B cell (primary cell): ENCODE measurements around the gene PHLDB2. TPM values are rescaled to one million over a fixed set of nuclear protein-coding genes. Genes with fewer than 3 reads are reported as not detected.

ENCODE experiments used
- ATAC-seq: fragments of 200-7000 bp; cut with Tn5 transposase; one replicate; pipeline ENCODE4 v1.10.0; 2021; ENCODE audit warnings: low read depth, mild to moderate bottlenecking, moderate number of reproducible peaks, moderate library complexity
- CTCF ChIA-PET: fragments of 350-600 bp; sonication (Branson Sonifier 250); formaldehyde crosslinking; loops from one replicate; lab custom pipeline; 2021; ENCODE audit warnings: antibody characterized with exemption, inconsistent platforms; lab: Charles Lee
- POLR2A ChIA-PET: fragments of 350-600 bp; sonication (Branson Sonifier 250); formaldehyde crosslinking; loops from one replicate; lab custom pipeline; 2021; ENCODE audit warnings: antibody characterized with exemption; lab: Charles Lee
- DNase-seq: peaks from one replicate; pipeline ENCODE4 v3.0.0; 2013
- H2AFZ ChIP-seq: 2 replicates; pipeline ENCODE4 v1.6.1; 2012; ENCODE audit warnings: mild to moderate bottlenecking, low read depth, low read length; ENCODE audit not compliant: insufficient read depth, poor library complexity, severe bottlenecking
- H3K27ac ChIP-seq, 2 donors: 1 replicate in 1 of 2; 2 replicates in 1 of 2; pipeline ENCODE4 v1.5.1; 2012 to 2013; ENCODE audit warnings: low read length in 2 of 2, mild to moderate bottlenecking in 2 of 2, moderate library complexity in 1 of 2
- H3K27me3 ChIP-seq, 4 experiments: fragments of 200-600 bp in 1 of 4; sonication (generic) in 1 of 4; replicated peaks in 1 of 4; 1 replicate in 2 of 4; 2 replicates in 2 of 4; pipeline versions ENCODE4 v1.6.1 to v1.7.0; 2013 to 2016; ENCODE audit warnings: low read length in 3 of 4, mild to moderate bottlenecking in 2 of 4, mixed read lengths in 1 of 4, moderate library complexity in 1 of 4; ENCODE audit not compliant: insufficient read depth in 4 of 4, control insufficient read depth in 3 of 4; ENCODE audit errors: control extremely low read depth in 1 of 4
- H3K36me3 ChIP-seq, 2 experiments: replicated peaks in 1 of 2; 1 replicate in 1 of 2; 2 replicates in 1 of 2; pipeline versions ENCODE4 v1.6.1 to v1.7.1; 2013; ENCODE audit warnings: low read length in 1 of 2; ENCODE audit not compliant: insufficient read depth in 2 of 2, control insufficient read depth in 1 of 2; ENCODE audit errors: control extremely low read depth in 1 of 2, extremely low read depth in 1 of 2
- H3K4me1 ChIP-seq, 2 donors: fragments of 200-600 bp in 1 of 2; sonication (generic) in 1 of 2; 1 replicate in 1 of 2; 2 replicates in 1 of 2; pipeline versions ENCODE4 v1.5.1 to v1.6.1; 2013 to 2017; ENCODE audit warnings: low read length in 2 of 2; ENCODE audit not compliant: control insufficient read depth in 2 of 2, insufficient read depth in 2 of 2
- H3K4me2 ChIP-seq: replicated peaks from 2 replicates; pipeline ENCODE3; 2012; ENCODE audit warnings: mild to moderate bottlenecking, low read depth, low read length; ENCODE audit not compliant: poor library complexity, severe bottlenecking
- H3K4me3 ChIP-seq, 5 experiments: fragments of 200-600 bp in 1 of 5; sonication (generic) in 1 of 5; 1 replicate in 3 of 5; 2 replicates in 2 of 5; pipeline versions ENCODE4 v1.5.1 to v1.7.0; 2011 to 2016; ENCODE audit warnings: low read length in 4 of 5, mild to moderate bottlenecking in 4 of 5, low read depth in 2 of 5, control low read depth in 1 of 5, moderate library complexity in 1 of 5; ENCODE audit not compliant: insufficient read depth in 1 of 5; ENCODE audit errors: control extremely low read depth in 1 of 5, extremely low read depth in 1 of 5
- H3K79me2 ChIP-seq: fragments of 200-600 bp; sonication (generic); one replicate; pipeline ENCODE4 v1.6.0; 2016; ENCODE audit warnings: low read length; ENCODE audit not compliant: control insufficient read depth, insufficient read depth
- H3K9ac ChIP-seq: fragments of 200-600 bp; sonication (generic); 2 replicates; pipeline ENCODE4 v1.6.1; 2017; ENCODE audit warnings: mild to moderate bottlenecking, low read length, moderate library complexity
- H3K9me3 ChIP-seq, 3 donors: one replicate each; pipeline versions ENCODE4 v1.6.1 to v1.7.1; 2013; ENCODE audit warnings: low read length in 2 of 3; ENCODE audit not compliant: control insufficient read depth in 2 of 3, insufficient read depth in 1 of 3; ENCODE audit errors: control extremely low read depth in 1 of 3
- H4K20me1 ChIP-seq: 2 replicates; pipeline ENCODE4 v1.6.0; 2012; ENCODE audit warnings: mild to moderate bottlenecking, low read length; ENCODE audit not compliant: insufficient read depth, control insufficient read depth, poor library complexity, severe bottlenecking
- H3K27ac Mint-ChIP-seq: one replicate; pipeline ENCODE4 v1.8.0; 2021; ENCODE audit warnings: mixed read lengths
- H3K27me3 Mint-ChIP-seq: one replicate; pipeline ENCODE4 v1.8.0; 2021; ENCODE audit warnings: mixed read lengths
- H3K4me1 Mint-ChIP-seq: one replicate; pipeline ENCODE4 v1.8.0; 2021; ENCODE audit warnings: mixed read lengths
- H3K4me3 Mint-ChIP-seq: one replicate; pipeline ENCODE4 v1.8.0; 2021; ENCODE audit warnings: mixed read lengths
- H3K9me3 Mint-ChIP-seq: one replicate; pipeline ENCODE4 v1.8.0; 2022; ENCODE audit warnings: mixed read lengths; ENCODE audit not compliant: insufficient read depth
- CTCF ChIP-seq: fragments of 200-600 bp; IDR thresholded peaks from one replicate; pipeline ENCODE4 v1.8.0; 2022; ENCODE audit warnings: antibody characterized with exemption, mild to moderate bottlenecking
- EZH2 ChIP-seq: IDR thresholded peaks from 2 replicates; pipeline ENCODE4 v1.6.1; 2012; ENCODE audit warnings: borderline replicate concordance, low read depth, mild to moderate bottlenecking, moderate library complexity, low read length; ENCODE audit not compliant: insufficient read depth, poor library complexity, severe bottlenecking
- WGBS: methylation state at CpG from one replicate; pipeline ENCODE4 v1.1.5; 2013; ENCODE audit warnings: missing lambda C conversion rate; ENCODE audit not compliant: insufficient coverage; 5-methylcytosine and 5-hydroxymethylcytosine counted together
- intact Hi-C: fragments of 100-400 bp; cut with micrococcal nuclease; formaldehyde crosslinking; loops from one replicate; pipeline ENCODE4 v1.10.0; 2022
- polyA plus RNA-seq: library from polyadenylated mRNA; depleted of rRNA; stranded (reverse); fragments of >200 nt; gene quantifications from 2 replicates; pipeline ENCODE4 v1.2.3, GENCODE V29; 2012
- total RNA-seq, 2 donors: library from RNA; stranded (reverse); fragments of 120-200 nt in 1 of 2; gene quantifications; 1 replicate in 1 of 2; 2 replicates in 1 of 2; pipeline versions ENCODE4 v1.2.3 to v1.2.4, GENCODE V29; 2013 to 2022

The PHLDB2 gene
- total and polyA plus RNA-seq, 2 donors (not counting 1 experiment from before 2014, with no cell fraction given): 1.3 to 6.3 TPM

GRCh38 chr3:111863942-111864694, 5.1 kb downstream of the PHLDB2 start:
- Histone ChIP-seq H3K4me1 (peaks cover 4 to 14% of the 10 kb centered on the region in 2 donors), H4K20me1 (no peaks in the 10 kb centered on the region), H3K9ac (no peak overlapping the region), H2AFZ (no peak overlapping the region), H3K4me2 (no peak overlapping the region), H3K27ac (no peak overlapping the region), H3K79me2 (peaks cover 16% of the 10 kb centered on the region), H3K4me3 (no peak overlapping the region), H3K36me3 (no peaks in the 10 kb centered on the region), H3K27me3 (peaks cover 0 to 4% (median 2%) of the 10 kb centered on the region in 4 experiments), H3K9me3 (no peaks in the 10 kb centered on the region)
- WGBS: no CpG with 5 or more reads among the region's 2 CpGs
- Mint-ChIP-seq H3K27ac (no peak overlapping the region), H3K27me3 (no peaks in the 10 kb centered on the region), H3K9me3 (no peaks in the 10 kb centered on the region), H3K4me3 (no peak overlapping the region), H3K4me1 (peaks cover 11% of the 10 kb centered on the region)
- POLR2A ChIA-PET: no interaction called here
- CTCF ChIA-PET: interaction anchor here (1.0 kb wide), 1 partner anchor 146 kb away, joined by 3 read pairs; no protein-coding TSS in a partner anchor
- no peak for ATAC-seq
- intact Hi-C loops: loop anchor here (5.0 kb wide), 1 partner anchor 103 kb away; no protein-coding TSS in a partner anchor
- DNase-seq: no peak
- TF ChIP-seq EZH2: no peak
- no peak for TF ChIP-seq CTCF
